Right atrium auricular region (tissue), 2 donors: ENCODE results near the gene DOCK1. TPM values are rescaled to one million over a fixed set of nuclear protein-coding genes. Genes with fewer than 3 reads are reported as not detected.

Experiments used
- DNase-seq: peaks from one replicate; pipeline ENCODE4 v3.0.0-alpha.2; 2019; ENCODE audit warnings: low spot score
- H3K27ac ChIP-seq, 2 donors: fragments of 200-600 bp; sonication (generic); 1 replicate in 1 of 2; 2 replicates in 1 of 2; pipeline ENCODE4 v1.5.1; 2016 to 2019
- H3K27me3 ChIP-seq, 2 donors: fragments of 200-600 bp; sonication (generic); one replicate each; pipeline versions ENCODE4 v1.5.1 to v1.6.0; 2017 to 2019
- H3K36me3 ChIP-seq: fragments of 200-600 bp; sonication (generic); one replicate; pipeline ENCODE4 v1.5.1; 2016
- H3K4me1 ChIP-seq, 2 donors: fragments of 200-600 bp; sonication (generic); one replicate each; pipeline versions ENCODE4 v1.5.1 to v1.6.0; 2017 to 2019
- H3K4me3 ChIP-seq, 2 donors: fragments of 200-600 bp; sonication (generic); 1 replicate in 1 of 2; 2 replicates in 1 of 2; pipeline ENCODE4 v1.5.1; 2017 to 2019; ENCODE audit warnings: mild to moderate bottlenecking in 1 of 2, moderate library complexity in 1 of 2
- H3K9me3 ChIP-seq, 2 donors: fragments of 200-600 bp; sonication (generic); one replicate each; pipeline ENCODE4 v1.5.1; 2019
- total RNA-seq, 2 donors: library from RNA; depleted of rRNA; stranded (reverse); fragments of >200 nt; gene quantifications; one replicate each; pipeline ENCODE4 v1.1.0, GENCODE V29; 2016
- TF ChIP-seq, protein P1 (sequence below), 2 donors: fragments of 200-600 bp; sonication (generic); IDR thresholded peaks; one replicate each; pipeline ENCODE4 v1.5.1; 2019; ENCODE audit warnings: antibody characterized with exemption in 2 of 2

DOCK1 gene
- total RNA-seq, 2 donors from 2014 or later: 13.0 to 16.8 TPM

- Histone ChIP-seq H3K9me3 (no peaks in the 10 kb centered on the region), H3K36me3 (peaks cover 14% of the 10 kb centered on the region)
- TF ChIP-seq, protein P1, sequence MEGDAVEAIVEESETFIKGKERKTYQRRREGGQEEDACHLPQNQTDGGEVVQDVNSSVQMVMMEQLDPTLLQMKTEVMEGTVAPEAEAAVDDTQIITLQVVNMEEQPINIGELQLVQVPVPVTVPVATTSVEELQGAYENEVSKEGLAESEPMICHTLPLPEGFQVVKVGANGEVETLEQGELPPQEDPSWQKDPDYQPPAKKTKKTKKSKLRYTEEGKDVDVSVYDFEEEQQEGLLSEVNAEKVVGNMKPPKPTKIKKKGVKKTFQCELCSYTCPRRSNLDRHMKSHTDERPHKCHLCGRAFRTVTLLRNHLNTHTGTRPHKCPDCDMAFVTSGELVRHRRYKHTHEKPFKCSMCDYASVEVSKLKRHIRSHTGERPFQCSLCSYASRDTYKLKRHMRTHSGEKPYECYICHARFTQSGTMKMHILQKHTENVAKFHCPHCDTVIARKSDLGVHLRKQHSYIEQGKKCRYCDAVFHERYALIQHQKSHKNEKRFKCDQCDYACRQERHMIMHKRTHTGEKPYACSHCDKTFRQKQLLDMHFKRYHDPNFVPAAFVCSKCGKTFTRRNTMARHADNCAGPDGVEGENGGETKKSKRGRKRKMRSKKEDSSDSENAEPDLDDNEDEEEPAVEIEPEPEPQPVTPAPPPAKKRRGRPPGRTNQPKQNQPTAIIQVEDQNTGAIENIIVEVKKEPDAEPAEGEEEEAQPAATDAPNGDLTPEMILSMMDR (IDR thresholded peaks at IDR 0.05): no peak
Observed at GRCh38 chr10:127020260-127020659, 115.0 kb downstream of the DOCK1 start.

GRCh38 chr10:127021801-127022200 is 116.6 kb downstream of the DOCK1 start:
- Histone ChIP-seq H3K9me3 (no peaks in the 10 kb centered on the region), H3K27ac (no peak overlapping the region), H3K4me1 (peaks cover 0 to 6% of the 10 kb centered on the region in 2 donors), H3K4me3 (no peak overlapping the region), H3K27me3 (no peaks in the 10 kb centered on the region), H3K36me3 (peaks cover 22% of the 10 kb centered on the region)
- TF ChIP-seq, protein P1 (IDR thresholded peaks at IDR 0.05): no peak
- DNase-seq: no peak

More at GRCh38 chr10:127020260-127020659, 115.0 kb downstream of the DOCK1 start:
- Histone ChIP-seq H3K4me1 (peaks cover 0 to 6% of the 10 kb centered on the region in 2 donors), H3K4me3 (no peak overlapping the region), H3K27ac (no peak overlapping the region), H3K27me3 (no peaks in the 10 kb centered on the region)
- DNase-seq: no peak

GRCh38 chr10:127024685-127025435 is 119.6 kb downstream of the DOCK1 start:
- Histone ChIP-seq H3K36me3 (peaks cover 28% of the 10 kb centered on the region), H3K27me3 (no peaks in the 10 kb centered on the region), H3K9me3 (no peaks in the 10 kb centered on the region), H3K4me3 (no peak overlapping the region), H3K27ac (no peak overlapping the region), H3K4me1 (peaks cover 0 to 6% of the 10 kb centered on the region in 2 donors)
- TF ChIP-seq, protein P1 (IDR thresholded peaks at IDR 0.05): no peak
- DNase-seq: no peak

- no peak overlapping the region for H3K4me3 ChIP-seq
- H3K36me3 ChIP-seq: peaks cover 37% of the 10 kb centered on the region
- TF ChIP-seq, protein P1 (IDR thresholded peaks at IDR 0.05): no peak
- H3K4me1 ChIP-seq: peaks cover 0 to 6% of the 10 kb centered on the region in 2 donors
- no peak for DNase-seq
- no peak overlapping the region for H3K27ac ChIP-seq
- H3K27me3 ChIP-seq: no peaks in the 10 kb centered on the region
- no peaks in the 10 kb centered on the region for H3K9me3 ChIP-seq
Observed at GRCh38 chr10:127027786-127028185, 122.6 kb downstream of the DOCK1 start.

GRCh38 chr10:127028556-127028955 is 123.3 kb downstream of the DOCK1 start:
- no peaks in the 10 kb centered on the region for H3K27me3 ChIP-seq
- H3K4me3 ChIP-seq: no peak overlapping the region
- TF ChIP-seq, protein P1 (IDR thresholded peaks at IDR 0.05): no peak
- peaks cover 0 to 6% of the 10 kb centered on the region in 2 donors for H3K4me1 ChIP-seq
- H3K27ac ChIP-seq: no peak overlapping the region
- H3K9me3 ChIP-seq: no peaks in the 10 kb centered on the region
- no peak for DNase-seq
- H3K36me3 ChIP-seq: peaks cover 39% of the 10 kb centered on the region
